ENCODE data around the gene CCP110.

Gene CCP110, protein sequence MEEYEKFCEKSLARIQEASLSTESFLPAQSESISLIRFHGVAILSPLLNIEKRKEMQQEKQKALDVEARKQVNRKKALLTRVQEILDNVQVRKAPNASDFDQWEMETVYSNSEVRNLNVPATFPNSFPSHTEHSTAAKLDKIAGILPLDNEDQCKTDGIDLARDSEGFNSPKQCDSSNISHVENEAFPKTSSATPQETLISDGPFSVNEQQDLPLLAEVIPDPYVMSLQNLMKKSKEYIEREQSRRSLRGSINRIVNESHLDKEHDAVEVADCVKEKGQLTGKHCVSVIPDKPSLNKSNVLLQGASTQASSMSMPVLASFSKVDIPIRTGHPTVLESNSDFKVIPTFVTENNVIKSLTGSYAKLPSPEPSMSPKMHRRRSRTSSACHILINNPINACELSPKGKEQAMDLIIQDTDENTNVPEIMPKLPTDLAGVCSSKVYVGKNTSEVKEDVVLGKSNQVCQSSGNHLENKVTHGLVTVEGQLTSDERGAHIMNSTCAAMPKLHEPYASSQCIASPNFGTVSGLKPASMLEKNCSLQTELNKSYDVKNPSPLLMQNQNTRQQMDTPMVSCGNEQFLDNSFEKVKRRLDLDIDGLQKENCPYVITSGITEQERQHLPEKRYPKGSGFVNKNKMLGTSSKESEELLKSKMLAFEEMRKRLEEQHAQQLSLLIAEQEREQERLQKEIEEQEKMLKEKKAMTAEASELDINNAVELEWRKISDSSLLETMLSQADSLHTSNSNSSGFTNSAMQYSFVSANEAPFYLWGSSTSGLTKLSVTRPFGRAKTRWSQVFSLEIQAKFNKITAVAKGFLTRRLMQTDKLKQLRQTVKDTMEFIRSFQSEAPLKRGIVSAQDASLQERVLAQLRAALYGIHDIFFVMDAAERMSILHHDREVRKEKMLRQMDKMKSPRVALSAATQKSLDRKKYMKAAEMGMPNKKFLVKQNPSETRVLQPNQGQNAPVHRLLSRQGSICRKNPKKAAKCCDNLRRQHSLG

GRCh38 chr16:19523559-19524355 is at the start of gene CCP110:
Gene CCP110, plus strand, starts transcription at chr16:19523942. Its CDS starts 3,940 bp downstream, at chr16:19527882.
- DNase-seq, result peak; percentile 98
- peaks cover 9 to 11% (median 10%) of the 10 kb centered on the region in 3 donors for H3K36me3 ChIP-seq
- intact Hi-C loops (cut with DNase I; ENCODE audit: low total_unique reads), result no loop called here
- H3K4me1 ChIP-seq, result peaks cover 0 to 44% (median 28%) of the 10 kb centered on the region in 4 donors
- peak within 1 kb of the TSS; percentile 74 for H3K27ac ChIP-seq
- H3K9me3 ChIP-seq, result no peaks in the 10 kb centered on the region
- TF ChIP-seq CTCF (IDR thresholded peaks at IDR 0.05), result no peak
- H3K27me3 ChIP-seq, result no peaks in the 10 kb centered on the region
- H3K4me3 ChIP-seq, result peak within 1 kb of the TSS; percentile 91 to 96

GRCh38 chr16:19474617-19475016 is 49.1 kb upstream of the CCP110 start:
- Histone ChIP-seq H3K36me3 (no peaks in the 10 kb centered on the region), H3K4me3 (no peak overlapping the region), H3K9me3 (no peaks in the 10 kb centered on the region), H3K27ac (no peak overlapping the region), H3K4me1 (no peaks in the 10 kb centered on the region), H3K27me3 (peaks cover 0 to 8% of the 10 kb centered on the region in 2 donors)
- no peak for TF ChIP-seq CTCF (IDR thresholded peaks at IDR 0.05)
- DNase-seq, result no peak
- intact Hi-C loops (cut with DNase I; ENCODE audit: low total_unique reads), result no loop called here

GRCh38 chr16:19478505-19478904 is 45.2 kb upstream of the CCP110 start:
- DNase-seq, result no peak
- intact Hi-C loops (cut with DNase I; ENCODE audit: low total_unique reads), result no loop called here
- no peak for TF ChIP-seq CTCF (IDR thresholded peaks at IDR 0.05)
- Histone ChIP-seq H3K36me3 (no peaks in the 10 kb centered on the region), H3K4me1 (no peaks in the 10 kb centered on the region), H3K9me3 (peaks cover 0 to 7% (median 0%) of the 10 kb centered on the region in 3 donors), H3K27me3 (peaks cover 0 to 3% of the 10 kb centered on the region in 2 donors), H3K27ac (no peak overlapping the region), H3K4me3 (no peak overlapping the region)

- H3K27ac ChIP-seq, result no peak overlapping the region
- intact Hi-C loops (cut with DNase I; ENCODE audit: low total_unique reads), result no loop called here
- no peak overlapping the region for H3K4me3 ChIP-seq
- H3K27me3 ChIP-seq, result peaks cover 0 to 3% of the 10 kb centered on the region in 2 donors
- no peaks in the 10 kb centered on the region for H3K4me1 ChIP-seq
- no peaks in the 10 kb centered on the region for H3K36me3 ChIP-seq
- peaks cover 0 to 7% (median 0%) of the 10 kb centered on the region in 3 donors for H3K9me3 ChIP-seq
- no peak for TF ChIP-seq CTCF (IDR thresholded peaks at IDR 0.05)
- DNase-seq, result no peak
These were observed 44.4 kb upstream of the CCP110 start for GRCh38 chr16:19479302-19479721.

- H3K4me1 ChIP-seq, result no peaks in the 10 kb centered on the region
- TF ChIP-seq CTCF (IDR thresholded peaks at IDR 0.05), result no peak
- intact Hi-C loops (cut with DNase I; ENCODE audit: low total_unique reads), result no loop called here
- no peak for DNase-seq
- no peak overlapping the region for H3K4me3 ChIP-seq
- peaks cover 0 to 7% (median 0%) of the 10 kb centered on the region in 3 donors for H3K9me3 ChIP-seq
- no peaks in the 10 kb centered on the region for H3K36me3 ChIP-seq
- H3K27ac ChIP-seq, result no peak overlapping the region
- H3K27me3 ChIP-seq, result peaks cover 0 to 3% of the 10 kb centered on the region in 2 donors
These were observed 42.4 kb upstream of the CCP110 start for GRCh38 chr16:19481296-19481695.

Measured in tibial artery (tissue), 4 donors.